Endothelial cell of umbilical vein (primary cell): ENCODE measurements around the gene SPACDR. TPM values are rescaled to one million over a fixed set of nuclear protein-coding genes. Genes with fewer than 3 reads are reported as not detected.

Experiments used
- BruUV-seq: library from RNA; stranded (reverse); fragments of 400-500 nt; replicated peaks from 2 replicates; lab custom pipeline; 2021; lab: Mats Ljungman, UMichigan
- CTCF ChIA-PET: fragments of 300-600, 350-600 bp; sonication (Branson Sonifier 250); formaldehyde crosslinking; loops from one replicate; lab custom pipeline; 2021; ENCODE audit warnings: antibody characterized with exemption, inconsistent platforms; lab: Charles Lee
- POLR2A ChIA-PET: fragments of 300-600, 350-600 bp; sonication (Branson Sonifier 250); formaldehyde crosslinking; loops from one replicate; lab custom pipeline; 2021; ENCODE audit warnings: antibody characterized with exemption, inconsistent platforms; lab: Charles Lee
- DNase-seq: peaks from one replicate; pipeline ENCODE4 v3.0.0-alpha.2; 2011; ENCODE audit warnings: low read depth, low spot score
- FAIRE-seq: peaks from 2 replicates; lab custom pipeline; 2011; peaks lifted over from hg19 to GRCh38; lab: Jason Lieb, UNC
- H2AFZ ChIP-seq: 2 replicates; pipeline ENCODE4 v1.6.0; 2012; ENCODE audit warnings: low read depth, low read length, control low read depth, inconsistent platforms
- H3K27ac ChIP-seq: 2 replicates; pipeline ENCODE4 v1.5.1; 2011; ENCODE audit warnings: low read depth, mild to moderate bottlenecking, control low read depth, low read length, moderate library complexity; ENCODE audit not compliant: insufficient read depth
- H3K27me3 ChIP-seq, 2 experiments: 2 replicates each; pipeline versions ENCODE4 v1.6.0 to v1.6.1; 2011; ENCODE audit warnings: low read length in 2 of 2, mixed read lengths in 1 of 2; ENCODE audit not compliant: control insufficient read depth in 2 of 2, insufficient read depth in 2 of 2
- H3K36me3 ChIP-seq, 2 experiments: 2 replicates in 1 of 2; 3 replicates in 1 of 2; pipeline ENCODE4 v1.5.1; 2011; ENCODE audit warnings: low read length in 2 of 2, mild to moderate bottlenecking in 1 of 2, moderate library complexity in 1 of 2; ENCODE audit not compliant: control insufficient read depth in 2 of 2, insufficient read depth in 2 of 2; ENCODE audit errors: extremely low read depth in 1 of 2
- H3K4me1 ChIP-seq: 3 replicates; pipeline ENCODE4 v1.5.1; 2011; ENCODE audit warnings: mild to moderate bottlenecking, low read length; ENCODE audit not compliant: control insufficient read depth, insufficient read depth; ENCODE audit errors: extremely low read depth
- H3K4me2 ChIP-seq: 2 replicates; pipeline ENCODE4 v1.6.1; 2011; ENCODE audit warnings: low read length, control low read depth, mixed read lengths; ENCODE audit not compliant: insufficient read depth
- H3K4me3 ChIP-seq, 3 experiments: fragments of 200-600 bp in 1 of 3; sonication (generic), shearing (Covaris generic) in 1 of 3; replicated peaks in 1 of 3; 2 replicates each; pipeline ENCODE4 v1.5.1; 2011 to 2016; ENCODE audit warnings: control low read depth in 3 of 3, low read length in 3 of 3, mild to moderate bottlenecking in 2 of 3, inconsistent platforms in 1 of 3, low read depth in 1 of 3, moderate library complexity in 1 of 3; ENCODE audit not compliant: insufficient read depth in 1 of 3
- H3K79me2 ChIP-seq: 2 replicates; pipeline ENCODE4 v1.6.0; 2012; ENCODE audit warnings: low read length, inconsistent platforms; ENCODE audit not compliant: control insufficient read depth, insufficient read depth
- H3K9ac ChIP-seq: replicated peaks from 2 replicates; pipeline ENCODE3; 2011; ENCODE audit warnings: low read length, control low read depth; ENCODE audit not compliant: insufficient read depth; ENCODE audit errors: extremely low read depth
- H3K9me1 ChIP-seq: replicated peaks from 3 replicates; pipeline ENCODE4 v1.6.0; 2011; ENCODE audit warnings: mild to moderate bottlenecking, low read length; ENCODE audit not compliant: control insufficient read depth, insufficient read depth; ENCODE audit errors: extremely low read depth
- H3K9me3 ChIP-seq: replicated peaks from 2 replicates; pipeline ENCODE4 v1.5.1; 2012; ENCODE audit warnings: low read length, inconsistent platforms; ENCODE audit not compliant: control insufficient read depth, insufficient read depth
- H4K20me1 ChIP-seq: replicated peaks from 2 replicates; pipeline ENCODE3; 2011; ENCODE audit warnings: mild to moderate bottlenecking, low read length; ENCODE audit not compliant: control insufficient read depth, insufficient read depth; ENCODE audit errors: extremely low read depth
- EZH2 ChIP-seq: IDR thresholded peaks from 2 replicates; pipeline ENCODE4 v1.6.1; 2012; ENCODE audit warnings: borderline replicate concordance, low read depth, mild to moderate bottlenecking, moderate library complexity, low read length, inconsistent platforms; ENCODE audit not compliant: severe bottlenecking
- FOS ChIP-seq: IDR thresholded peaks from 2 replicates; pipeline ENCODE4 v1.6.1; 2011; ENCODE audit warnings: mild to moderate bottlenecking, low read length, moderate library complexity, borderline replicate concordance; ENCODE audit not compliant: insufficient read depth
- GATA2 ChIP-seq: IDR thresholded peaks from 2 replicates; pipeline ENCODE4 v1.7.0; 2011; ENCODE audit warnings: low read depth, mild to moderate bottlenecking, moderate library complexity, mixed read lengths, low read length; ENCODE audit not compliant: insufficient read length, insufficient read depth
- JUN ChIP-seq: IDR thresholded peaks from 2 replicates; pipeline ENCODE4 v1.6.1; 2011; ENCODE audit warnings: borderline replicate concordance, low read depth; ENCODE audit not compliant: insufficient read length, insufficient read depth
- MYC ChIP-seq: IDR thresholded peaks from one replicate; pipeline ENCODE4 v1.6.1; 2011; ENCODE audit warnings: mild to moderate bottlenecking, low read depth, low read length
- POLR2A ChIP-seq: IDR thresholded peaks from 2 replicates; pipeline ENCODE4 v1.6.1; 2012; ENCODE audit warnings: low read depth, mild to moderate bottlenecking, control low read depth, low read length
- POLR2AphosphoS5 ChIP-seq: IDR thresholded peaks from 2 replicates; pipeline ENCODE4 v1.6.1; 2012; ENCODE audit warnings: low read depth, mild to moderate bottlenecking, control low read depth, low read length, moderate library complexity; ENCODE audit not compliant: insufficient read depth
- dilution Hi-C: fragments of 300-500 bp; cut with MboI; formaldehyde crosslinking; loops from one replicate; pipeline ENCODE4 v1.15.0; 2019; ENCODE audit warnings: low sequenced_read_pairs; ENCODE audit not compliant: extremely low pct_ligation_motif_present
- intact Hi-C: fragments of 100-400 bp; cut with micrococcal nuclease; formaldehyde crosslinking; loops from one replicate; pipeline ENCODE4 v1.10.0; 2022
- polyA plus RNA-seq, 4 experiments: library from polyadenylated mRNA; depleted of rRNA in 3 of 4; stranded (reverse) in 3 of 4; unstranded in 1 of 4; fragments of >200 nt; gene quantifications; 2 replicates each; pipeline versions ENCODE4 v1.2.1 to v1.2.3, GENCODE V29; 2011 to 2012; ENCODE audit warnings: missing spikeins in 1 of 4
- total RNA-seq: library from RNA; stranded (reverse); gene quantifications from 2 replicates; pipeline ENCODE4 v1.2.3, GENCODE V29; 2021
- TF ChIP-seq, protein P1 (sequence below): IDR thresholded peaks from 2 replicates; pipeline ENCODE4 v1.6.1; 2011; ENCODE audit not compliant: insufficient read depth, insufficient read length
- TF ChIP-seq, protein P2 (sequence below), 2 donors: IDR thresholded peaks; 1 replicate in 1 of 2; 2 replicates in 1 of 2; pipeline ENCODE4 v1.5.1; 2011; ENCODE audit warnings: low read length in 2 of 2, mild to moderate bottlenecking in 2 of 2, moderate library complexity in 2 of 2, control low read depth in 1 of 2, inconsistent platforms in 1 of 2, low read depth in 1 of 2; ENCODE audit not compliant: insufficient read depth in 1 of 2; ENCODE audit errors: extremely low read depth in 1 of 2

The SPACDR gene
- total and polyA plus RNA-seq, 2 donors (not counting 3 experiments of a cell fraction or from before 2014, with no cell fraction given) = 1.6 to 4.1 TPM

DNA sequence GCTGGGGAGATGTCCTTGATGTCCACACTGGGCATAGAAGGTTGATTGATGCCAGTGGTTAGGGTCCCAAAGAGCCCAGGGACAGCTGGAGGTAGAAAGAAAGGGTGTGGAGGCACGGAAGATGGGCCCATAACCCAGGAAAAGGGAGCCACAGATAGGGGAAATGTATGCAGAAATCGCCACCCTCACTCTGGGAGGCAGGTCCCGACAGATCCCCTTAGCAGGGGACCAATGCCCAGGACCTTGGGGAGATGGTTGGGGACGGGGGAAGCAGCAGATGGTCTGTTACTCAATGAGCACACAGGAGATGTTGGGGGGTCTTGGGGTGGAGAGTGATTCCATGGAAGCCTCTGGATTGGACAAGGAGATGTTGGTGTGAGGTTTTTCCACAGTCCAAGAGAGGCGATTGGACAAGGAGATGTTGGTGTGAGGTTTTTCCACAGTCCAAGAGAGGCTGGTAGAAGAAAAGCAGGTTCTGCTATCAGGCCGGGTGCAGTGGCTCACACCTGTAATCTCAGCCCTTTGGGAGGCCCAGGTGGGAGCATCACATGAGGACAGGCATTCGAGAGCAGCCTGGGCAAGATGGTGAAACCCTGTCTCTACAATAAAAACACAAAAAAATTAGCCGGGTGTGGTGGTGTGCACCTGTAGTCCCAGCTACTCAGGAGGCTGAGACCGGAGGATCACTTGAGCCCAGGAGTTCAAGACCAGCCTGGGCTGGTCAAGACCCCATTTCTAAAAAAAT lies 20.8 kb downstream of the SPACDR start:
- no peak overlapping the region for H3K4me2 ChIP-seq
- no peaks in the 10 kb centered on the region for H3K36me3 ChIP-seq
- no peaks in the 10 kb centered on the region for H3K79me2 ChIP-seq
- no peak overlapping the region for H2AFZ ChIP-seq
- ChIA-PET CTCF (interaction anchor here (0.9 to 1.4 kb wide), 2 partner anchors 20 to 35 kb away, joined by 3 to 4 read pairs; partner anchors contain the start of gene SPACDR), POLR2A (interaction anchor here (3.9 kb wide), 1 partner anchor 14 kb away, joined by 59 read pairs; the partner anchor contains the start of genes MEPCE and ZCWPW1)
- H3K27ac ChIP-seq = peak overlapping the region; percentile 85
- FAIRE-seq (no peak), DNase-seq (no peak)
- no peak overlapping the region for H3K4me3 ChIP-seq
- H3K27me3 ChIP-seq = no peaks in the 10 kb centered on the region
- H3K9ac ChIP-seq = no peak overlapping the region
- no peaks in the 10 kb centered on the region for H4K20me1 ChIP-seq
- TF ChIP-seq, protein P1, sequence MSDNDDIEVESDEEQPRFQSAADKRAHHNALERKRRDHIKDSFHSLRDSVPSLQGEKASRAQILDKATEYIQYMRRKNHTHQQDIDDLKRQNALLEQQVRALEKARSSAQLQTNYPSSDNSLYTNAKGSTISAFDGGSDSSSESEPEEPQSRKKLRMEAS = no peak
- TF ChIP-seq POLR2A (no peak), POLR2AphosphoS5 (no peak), MYC (no peak), GATA2 (no peak), FOS (no peak), JUN (no peak), EZH2 (no peak)
- TF ChIP-seq, protein P2, sequence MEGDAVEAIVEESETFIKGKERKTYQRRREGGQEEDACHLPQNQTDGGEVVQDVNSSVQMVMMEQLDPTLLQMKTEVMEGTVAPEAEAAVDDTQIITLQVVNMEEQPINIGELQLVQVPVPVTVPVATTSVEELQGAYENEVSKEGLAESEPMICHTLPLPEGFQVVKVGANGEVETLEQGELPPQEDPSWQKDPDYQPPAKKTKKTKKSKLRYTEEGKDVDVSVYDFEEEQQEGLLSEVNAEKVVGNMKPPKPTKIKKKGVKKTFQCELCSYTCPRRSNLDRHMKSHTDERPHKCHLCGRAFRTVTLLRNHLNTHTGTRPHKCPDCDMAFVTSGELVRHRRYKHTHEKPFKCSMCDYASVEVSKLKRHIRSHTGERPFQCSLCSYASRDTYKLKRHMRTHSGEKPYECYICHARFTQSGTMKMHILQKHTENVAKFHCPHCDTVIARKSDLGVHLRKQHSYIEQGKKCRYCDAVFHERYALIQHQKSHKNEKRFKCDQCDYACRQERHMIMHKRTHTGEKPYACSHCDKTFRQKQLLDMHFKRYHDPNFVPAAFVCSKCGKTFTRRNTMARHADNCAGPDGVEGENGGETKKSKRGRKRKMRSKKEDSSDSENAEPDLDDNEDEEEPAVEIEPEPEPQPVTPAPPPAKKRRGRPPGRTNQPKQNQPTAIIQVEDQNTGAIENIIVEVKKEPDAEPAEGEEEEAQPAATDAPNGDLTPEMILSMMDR (IDR thresholded peaks at IDR 0.05; ENCODE audit: extremely low read depth in 1 of 2, insufficient read depth in 1 of 2, low read depth in 1 of 2, low read length in 2 of 2) = no peak
- no peaks in the 10 kb centered on the region for H3K9me3 ChIP-seq
- intact Hi-C loops (no loop called here), dilution Hi-C loops (no loop called here)
- peaks cover 38% of the 10 kb centered on the region for H3K4me1 ChIP-seq
- no TSS peak for BruUV-seq
- no peaks in the 10 kb centered on the region for H3K9me1 ChIP-seq
